ENCODE measurements around the gene IGFBPL1. TPM values are rescaled to one million over a fixed set of nuclear protein-coding genes. Genes with fewer than 3 reads are reported as not detected.

IGFBPL1 gene
- total and polyA plus RNA-seq, 3 experiments from 2014 or later, result not detected

GRCh38 chr9:38391278-38392118 lies 32.8 kb downstream of the IGFBPL1 start:
- CTCF ChIA-PET, result no interaction called here
- peaks cover 7% of the 10 kb centered on the region for H3K4me1 ChIP-seq (ENCODE audit: insufficient read depth, low read length)
- no peaks in the 10 kb centered on the region for H3K36me3 ChIP-seq (ENCODE audit: insufficient read depth, low read length)
- peaks cover 0 to 15% of the 10 kb centered on the region in 2 donors for H3K27me3 Mint-ChIP-seq
- peak overlapping the region in 5 of 8 donors; percentile 62 to 94 (median 83) for H3K27ac Mint-ChIP-seq
- no peak for DNase-seq
- no peaks in the 10 kb centered on the region for H3K9me3 ChIP-seq (ENCODE audit: low read length)
- H3K4me1 Mint-ChIP-seq, result peaks cover 12 to 17% (median 17%) of the 10 kb centered on the region in 3 donors
- H3K27ac ChIP-seq (ENCODE audit: low read depth, low read length), result peak overlapping the region; percentile 79
- peak overlapping the region; percentile 86 to 99 (median 95) for H3K4me3 Mint-ChIP-seq
- H3K36me3 Mint-ChIP-seq, result peaks cover 5 to 16% (median 10%) of the 10 kb centered on the region in 3 donors
- H3K9me3 Mint-ChIP-seq, result peaks cover 0 to 4% (median 0%) of the 10 kb centered on the region in 5 donors
- POLR2A ChIA-PET, result no interaction called here
- no peaks in the 10 kb centered on the region for H3K27me3 ChIP-seq (ENCODE audit: insufficient read depth, low read length, poor library complexity, severe bottlenecking)
- no peak overlapping the region for H3K4me3 ChIP-seq (ENCODE audit: low read length)

GRCh38 chr9:38390851-38391250 lies 33.4 kb downstream of the IGFBPL1 start:
- Histone ChIP-seq H3K27ac (ENCODE audit: low read depth, low read length) (no peak overlapping the region), H3K9me3 (ENCODE audit: low read length) (no peaks in the 10 kb centered on the region), H3K4me3 (ENCODE audit: low read length) (no peak overlapping the region), H3K27me3 (ENCODE audit: insufficient read depth, low read length, poor library complexity, severe bottlenecking) (no peaks in the 10 kb centered on the region), H3K4me1 (ENCODE audit: insufficient read depth, low read length) (peaks cover 7% of the 10 kb centered on the region), H3K36me3 (ENCODE audit: insufficient read depth, low read length) (no peaks in the 10 kb centered on the region)
- ChIA-PET CTCF (no interaction called here), POLR2A (no interaction called here)
- peaks cover 12 to 17% (median 17%) of the 10 kb centered on the region in 3 donors for H3K4me1 Mint-ChIP-seq
- H3K9me3 Mint-ChIP-seq, result peaks cover 0 to 4% (median 0%) of the 10 kb centered on the region in 5 donors
- peaks cover 0 to 15% of the 10 kb centered on the region in 2 donors for H3K27me3 Mint-ChIP-seq
- H3K27ac Mint-ChIP-seq, result peak overlapping the region in 1 of 8 donors; percentile 19
- H3K4me3 Mint-ChIP-seq, result peak overlapping the region in 6 of 7 donors; percentile 10 to 96 (median 92)
- H3K36me3 Mint-ChIP-seq, result peaks cover 1 to 9% (median 8%) of the 10 kb centered on the region in 3 donors
- DNase-seq, result no peak

- DNase-seq, result no peak
- Mint-ChIP-seq H3K27me3 (peaks cover 0 to 15% of the 10 kb centered on the region in 2 donors), H3K9me3 (peaks cover 0 to 4% (median 0%) of the 10 kb centered on the region in 5 donors), H3K36me3 (peaks cover 1 to 7% (median 6%) of the 10 kb centered on the region in 3 donors), H3K27ac (peak overlapping the region in 1 of 8 donors; percentile 16), H3K4me3 (peak overlapping the region in 1 of 7 donors; percentile 96), H3K4me1 (peaks cover 12 to 17% (median 17%) of the 10 kb centered on the region in 3 donors)
- no peaks in the 10 kb centered on the region for H3K9me3 ChIP-seq (ENCODE audit: low read length)
- H3K4me1 ChIP-seq (ENCODE audit: insufficient read depth, low read length), result peaks cover 7% of the 10 kb centered on the region
- ChIA-PET CTCF (no interaction called here), POLR2A (no interaction called here)
- H3K36me3 ChIP-seq (ENCODE audit: insufficient read depth, low read length), result no peaks in the 10 kb centered on the region
- no peak overlapping the region for H3K27ac ChIP-seq (ENCODE audit: low read depth, low read length)
- H3K4me3 ChIP-seq (ENCODE audit: low read length), result no peak overlapping the region
- no peaks in the 10 kb centered on the region for H3K27me3 ChIP-seq (ENCODE audit: insufficient read depth, low read length, poor library complexity, severe bottlenecking)
Observed at GRCh38 chr9:38390442-38390841, 33.8 kb downstream of the IGFBPL1 start.

- Histone ChIP-seq H3K4me3 (ENCODE audit: low read length) (no peak overlapping the region), H3K27me3 (ENCODE audit: insufficient read depth, low read length, poor library complexity, severe bottlenecking) (no peaks in the 10 kb centered on the region), H3K27ac (ENCODE audit: low read depth, low read length) (no peak overlapping the region), H3K36me3 (ENCODE audit: insufficient read depth, low read length) (no peaks in the 10 kb centered on the region), H3K4me1 (ENCODE audit: insufficient read depth, low read length) (peaks cover 7% of the 10 kb centered on the region), H3K9me3 (ENCODE audit: low read length) (no peaks in the 10 kb centered on the region)
- peaks cover 0 to 24% of the 10 kb centered on the region in 2 donors for H3K27me3 Mint-ChIP-seq
- CTCF ChIA-PET, result no interaction called here
- POLR2A ChIA-PET, result no interaction called here
- peaks cover 0 to 3% (median 0%) of the 10 kb centered on the region in 3 donors for H3K36me3 Mint-ChIP-seq
- peaks cover 0 to 4% (median 0%) of the 10 kb centered on the region in 5 donors for H3K9me3 Mint-ChIP-seq
- no peak overlapping the region for H3K4me3 Mint-ChIP-seq
- H3K4me1 Mint-ChIP-seq, result peaks cover 12 to 17% (median 17%) of the 10 kb centered on the region in 3 donors
- no peak overlapping the region for H3K27ac Mint-ChIP-seq
- DNase-seq, result no peak
Observed at GRCh38 chr9:38389313-38389712, 34.9 kb downstream of the IGFBPL1 start.

GRCh38 chr9:38388283-38389223 lies 35.7 kb downstream of the IGFBPL1 start:
- Mint-ChIP-seq H3K27me3 (peaks cover 0 to 28% of the 10 kb centered on the region in 2 donors), H3K4me1 (peaks cover 7 to 12% (median 12%) of the 10 kb centered on the region in 3 donors), H3K9me3 (peaks cover 0 to 4% (median 0%) of the 10 kb centered on the region in 5 donors), H3K27ac (peak overlapping the region in 2 of 8 donors; percentile 4 to 62), H3K4me3 (no peak overlapping the region), H3K36me3 (peaks cover 0 to 3% (median 0%) of the 10 kb centered on the region in 3 donors)
- ChIA-PET CTCF (no interaction called here), POLR2A (no interaction called here)
- DNase-seq, result no peak
- H3K4me3 ChIP-seq (ENCODE audit: low read length), result no peak overlapping the region
- H3K9me3 ChIP-seq (ENCODE audit: low read length), result no peaks in the 10 kb centered on the region
- H3K36me3 ChIP-seq (ENCODE audit: insufficient read depth, low read length), result no peaks in the 10 kb centered on the region
- peaks cover 5% of the 10 kb centered on the region for H3K4me1 ChIP-seq (ENCODE audit: insufficient read depth, low read length)
- H3K27me3 ChIP-seq (ENCODE audit: insufficient read depth, low read length, poor library complexity, severe bottlenecking), result no peaks in the 10 kb centered on the region
- no peak overlapping the region for H3K27ac ChIP-seq (ENCODE audit: low read depth, low read length)

GRCh38 chr9:38387751-38388150 lies 36.5 kb downstream of the IGFBPL1 start:
- no peaks in the 10 kb centered on the region for H3K4me1 ChIP-seq (ENCODE audit: insufficient read depth, low read length)
- no peak overlapping the region for H3K27ac ChIP-seq (ENCODE audit: low read depth, low read length)
- DNase-seq, result no peak
- Mint-ChIP-seq H3K4me3 (peak overlapping the region in 1 of 7 donors; percentile 2), H3K4me1 (peaks cover 0 to 5% (median 5%) of the 10 kb centered on the region in 3 donors), H3K36me3 (peaks cover 0 to under 1% (median 0%) of the 10 kb centered on the region in 3 donors), H3K27me3 (peaks cover 0 to 28% of the 10 kb centered on the region in 2 donors), H3K9me3 (peaks cover 0 to 4% (median 0%) of the 10 kb centered on the region in 5 donors), H3K27ac (no peak overlapping the region)
- H3K36me3 ChIP-seq (ENCODE audit: insufficient read depth, low read length), result no peaks in the 10 kb centered on the region
- H3K27me3 ChIP-seq (ENCODE audit: insufficient read depth, low read length, poor library complexity, severe bottlenecking), result no peaks in the 10 kb centered on the region
- no peaks in the 10 kb centered on the region for H3K9me3 ChIP-seq (ENCODE audit: low read length)
- H3K4me3 ChIP-seq (ENCODE audit: low read length), result no peak overlapping the region
- ChIA-PET CTCF (no interaction called here), POLR2A (no interaction called here)

- DNase-seq, result no peak
- Histone ChIP-seq H3K27ac (ENCODE audit: low read depth, low read length) (no peak overlapping the region), H3K4me1 (ENCODE audit: insufficient read depth, low read length) (no peaks in the 10 kb centered on the region), H3K36me3 (ENCODE audit: insufficient read depth, low read length) (no peaks in the 10 kb centered on the region), H3K4me3 (ENCODE audit: low read length) (no peak overlapping the region), H3K27me3 (ENCODE audit: insufficient read depth, low read length, poor library complexity, severe bottlenecking) (no peaks in the 10 kb centered on the region), H3K9me3 (ENCODE audit: low read length) (no peaks in the 10 kb centered on the region)
- peaks cover 0 to 4% (median 0%) of the 10 kb centered on the region in 5 donors for H3K9me3 Mint-ChIP-seq
- no peaks in the 10 kb centered on the region for H3K36me3 Mint-ChIP-seq
- ChIA-PET CTCF (no interaction called here), POLR2A (no interaction called here)
- H3K27ac Mint-ChIP-seq, result peak overlapping the region in 1 of 8 donors; percentile 21
- H3K4me3 Mint-ChIP-seq, result no peak overlapping the region
- peaks cover 0 to 2% (median 2%) of the 10 kb centered on the region in 3 donors for H3K4me1 Mint-ChIP-seq
- peaks cover 0 to 28% of the 10 kb centered on the region in 2 donors for H3K27me3 Mint-ChIP-seq
Observed at GRCh38 chr9:38387066-38387465, 37.2 kb downstream of the IGFBPL1 start.
